ENCODE data around the gene THSD4. TPM values are rescaled to one million over a fixed set of nuclear protein-coding genes. Genes with fewer than 3 reads are reported as not detected.

Gene THSD4
- polyA plus RNA-seq, 1 donor from 2014 or later: 0.46 TPM

- H3K9me3 ChIP-seq (ENCODE audit: low read length): no peaks in the 10 kb centered on the region
- no peak overlapping the region for H3K4me2 ChIP-seq (ENCODE audit: low read length)
- no peak overlapping the region for H3K9ac ChIP-seq (ENCODE audit: low read length)
- no peak overlapping the region for H3K4me3 ChIP-seq (ENCODE audit: low read length)
- H3K9me2 ChIP-seq (ENCODE audit: insufficient read depth, low read length): no peaks in the 10 kb centered on the region
- H3K36me3 ChIP-seq (ENCODE audit: insufficient read depth, low read length): no peaks in the 10 kb centered on the region
- no peak overlapping the region for H2AFZ ChIP-seq (ENCODE audit: low read depth, low read length)
- no peak overlapping the region for H3K27ac ChIP-seq (ENCODE audit: low read length)
- no peaks in the 10 kb centered on the region for H3K79me2 ChIP-seq (replicated peaks; ENCODE audit: insufficient read depth, low read length)
- no peaks in the 10 kb centered on the region for H4K20me1 ChIP-seq (ENCODE audit: insufficient read depth)
- H3F3A ChIP-seq (ENCODE audit: insufficient read depth, low read length, poor library complexity, severe bottlenecking): no peaks in the 10 kb centered on the region
- TF ChIP-seq MXI1 (conservative IDR thresholded peaks at IDR 0.05; ENCODE audit: poor library complexity, severe bottlenecking) (no peak), REST (IDR thresholded peaks at IDR 0.05; ENCODE audit: borderline replicate concordance) (no peak), SMC3 (conservative IDR thresholded peaks at IDR 0.05; ENCODE audit: poor library complexity) (no peak), EZH2 (IDR thresholded peaks at IDR 0.05; ENCODE audit: borderline replicate concordance, insufficient read depth, low read length, poor library complexity, severe bottlenecking) (no peak), TAF1 (IDR thresholded peaks at IDR 0.05; ENCODE audit: low read depth) (no peak), CTCF (IDR thresholded peaks at IDR 0.05; ENCODE audit: poor library complexity, severe bottlenecking) (no peak), EP300 (conservative IDR thresholded peaks at IDR 0.05; ENCODE audit: poor library complexity, severe bottlenecking) (no peak), RAD21 (conservative IDR thresholded peaks at IDR 0.05) (no peak), POLR2AphosphoS5 (IDR thresholded peaks at IDR 0.05) (no peak)
- H3K27me3 ChIP-seq (ENCODE audit: insufficient read depth, low read depth, low read length): no peaks in the 10 kb centered on the region
These were observed 25.5 kb upstream of the THSD4 start for GRCh38 chr15:71089801-71090200.

- no peaks in the 10 kb centered on the region for H3K36me3 ChIP-seq (ENCODE audit: insufficient read depth, low read length)
- H4K20me1 ChIP-seq (ENCODE audit: insufficient read depth): no peaks in the 10 kb centered on the region
- no peaks in the 10 kb centered on the region for H3K9me3 ChIP-seq (ENCODE audit: low read length)
- H3K4me2 ChIP-seq (ENCODE audit: low read length): no peak overlapping the region
- H3K79me2 ChIP-seq (replicated peaks; ENCODE audit: insufficient read depth, low read length): no peaks in the 10 kb centered on the region
- no peaks in the 10 kb centered on the region for H3K9me2 ChIP-seq (ENCODE audit: insufficient read depth, low read length)
- H3K4me3 ChIP-seq (ENCODE audit: low read length): no peak overlapping the region
- no peaks in the 10 kb centered on the region for H3K27me3 ChIP-seq (ENCODE audit: insufficient read depth, low read depth, low read length)
- H3K27ac ChIP-seq (ENCODE audit: low read length): no peak overlapping the region
- H3K9ac ChIP-seq (ENCODE audit: low read length): no peak overlapping the region
- no peaks in the 10 kb centered on the region for H3F3A ChIP-seq (ENCODE audit: insufficient read depth, low read length, poor library complexity, severe bottlenecking)
- no peak for TF ChIP-seq POLR2AphosphoS5 (IDR thresholded peaks at IDR 0.05)
- TF ChIP-seq SMC3 (conservative IDR thresholded peaks at IDR 0.05; ENCODE audit: poor library complexity): no peak
- TF ChIP-seq MXI1 (conservative IDR thresholded peaks at IDR 0.05; ENCODE audit: poor library complexity, severe bottlenecking): no peak
- no peak for TF ChIP-seq CTCF (IDR thresholded peaks at IDR 0.05; ENCODE audit: poor library complexity, severe bottlenecking)
- no peak for TF ChIP-seq REST (IDR thresholded peaks at IDR 0.05; ENCODE audit: borderline replicate concordance)
- no peak for TF ChIP-seq EP300 (conservative IDR thresholded peaks at IDR 0.05; ENCODE audit: poor library complexity, severe bottlenecking)
- no peak for TF ChIP-seq TAF1 (IDR thresholded peaks at IDR 0.05; ENCODE audit: low read depth)
- no peak for TF ChIP-seq RAD21 (conservative IDR thresholded peaks at IDR 0.05)
- TF ChIP-seq EZH2 (IDR thresholded peaks at IDR 0.05; ENCODE audit: borderline replicate concordance, insufficient read depth, low read length, poor library complexity, severe bottlenecking): no peak
- H2AFZ ChIP-seq (ENCODE audit: low read depth, low read length): no peak overlapping the region
These were observed 23.7 kb upstream of the THSD4 start for GRCh38 chr15:71091601-71092000.

Data from neural cell (in vitro differentiated cells).